Natural killer cell (primary cell): ENCODE data around the gene EGFLAM. TPM values are rescaled to one million over a fixed set of nuclear protein-coding genes. Genes with fewer than 3 reads are reported as not detected.

ENCODE experiments used
- ATAC-seq, 3 donors: fragments of 150-1000 bp in 2 of 3; fragments of 200-7000 bp in 1 of 3; cut with Tn5 transposase; 1 replicate in 1 of 3; 2 replicates in 2 of 3; pipeline ENCODE4 v1.10.0; 2021; ENCODE audit warnings: mild to moderate bottlenecking in 2 of 3, moderate library complexity in 2 of 3
- DNase-seq, 2 donors: peaks; one replicate each; pipeline versions ENCODE4 v3.0.0 to v3.0.0-alpha.2; 2013 to 2021; ENCODE audit warnings: mixed read lengths in 1 of 2
- H3K27ac ChIP-seq: one replicate; pipeline ENCODE4 v1.5.1; 2013; ENCODE audit warnings: mild to moderate bottlenecking, low read length
- H3K27me3 ChIP-seq: one replicate; pipeline ENCODE4 v1.6.1; 2013; ENCODE audit warnings: low read length; ENCODE audit not compliant: control insufficient read depth, insufficient read depth
- H3K36me3 ChIP-seq: one replicate; pipeline ENCODE4 v1.6.1; 2013; ENCODE audit warnings: low read length; ENCODE audit not compliant: control insufficient read depth, insufficient read depth
- H3K4me1 ChIP-seq: one replicate; pipeline ENCODE4 v1.6.1; 2013; ENCODE audit warnings: low read length; ENCODE audit not compliant: control insufficient read depth, insufficient read depth
- H3K4me3 ChIP-seq: one replicate; pipeline ENCODE4 v1.5.1; 2013; ENCODE audit warnings: low read length
- H3K9me3 ChIP-seq: one replicate; pipeline ENCODE4 v1.6.1; 2013; ENCODE audit warnings: low read length; ENCODE audit not compliant: control insufficient read depth, insufficient read depth
- H3K27ac Mint-ChIP-seq, 2 donors: one replicate each; pipeline ENCODE4 v1.8.0; 2022; ENCODE audit warnings: mild to moderate bottlenecking in 2 of 2, mixed read lengths in 2 of 2, moderate library complexity in 1 of 2
- H3K27me3 Mint-ChIP-seq, 2 donors: one replicate each; pipeline ENCODE4 v1.8.0; 2022; ENCODE audit warnings: low read depth in 2 of 2, mixed read lengths in 2 of 2
- H3K36me3 Mint-ChIP-seq: one replicate; pipeline ENCODE4 v1.8.0; 2022; ENCODE audit warnings: mixed read lengths
- H3K4me1 Mint-ChIP-seq, 2 donors: one replicate each; pipeline ENCODE4 v1.8.0; 2022; ENCODE audit warnings: mixed read lengths in 2 of 2
- H3K4me3 Mint-ChIP-seq: one replicate; pipeline ENCODE4 v1.8.0; 2022; ENCODE audit warnings: mild to moderate bottlenecking, moderate library complexity, mixed read lengths
- H3K9me3 Mint-ChIP-seq, 2 donors: one replicate each; pipeline ENCODE4 v1.8.0; 2022; ENCODE audit warnings: mixed read lengths in 2 of 2
- WGBS: methylation state at CpG from one replicate; pipeline ENCODE4 v1.1.7; 2013; ENCODE audit warnings: missing lambda C conversion rate; ENCODE audit not compliant: insufficient coverage; 5-methylcytosine and 5-hydroxymethylcytosine counted together
- intact Hi-C: fragments of 100-400 bp; cut with micrococcal nuclease; formaldehyde crosslinking; loops from one replicate; pipeline ENCODE4 v1.14.2; 2022
- total RNA-seq, 4 donors: library from RNA; stranded (reverse); fragments of 120-200 nt in 1 of 4; gene quantifications; one replicate each; pipeline versions ENCODE4 v1.2.3 to v1.2.4, GENCODE V29; 2013 to 2022
- TF ChIP-seq, protein P1 (sequence below): fragments of 200-600 bp; IDR thresholded peaks from one replicate; pipeline ENCODE4 v1.8.0; 2022; ENCODE audit warnings: antibody characterized with exemption

Gene EGFLAM
- total RNA-seq, 3 donors from 2014 or later (not counting 1 experiment from before 2014, with no cell fraction given): not detected

DNA sequence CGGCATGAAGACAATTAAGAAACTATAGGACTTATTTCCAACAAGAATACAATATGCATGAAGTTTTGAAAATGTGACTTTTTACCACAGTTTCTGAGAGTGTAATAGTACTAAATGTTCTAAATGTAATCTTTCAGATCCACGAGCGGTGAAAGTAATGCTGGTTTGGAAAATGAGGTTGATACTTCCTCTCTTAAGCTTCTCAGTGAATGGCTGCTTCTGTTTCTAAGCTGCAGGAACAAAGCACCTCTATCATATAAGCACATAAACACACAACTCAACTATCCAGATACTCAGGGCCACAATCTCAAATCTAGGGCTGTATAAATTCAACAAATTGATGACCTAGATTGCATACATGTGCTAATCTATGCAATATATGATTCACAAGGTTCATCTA is 219.8 kb downstream of the EGFLAM start:
- intact Hi-C loops: no loop called here
- Mint-ChIP-seq H3K9me3 (no peaks in the 10 kb centered on the region), H3K27ac (no peak overlapping the region), H3K36me3 (no peaks in the 10 kb centered on the region), H3K27me3 (peaks cover 24 to 71% of the 10 kb centered on the region in 2 donors), H3K4me3 (no peak overlapping the region), H3K4me1 (no peaks in the 10 kb centered on the region)
- no peaks in the 10 kb centered on the region for H3K9me3 ChIP-seq
- TF ChIP-seq, protein P1, sequence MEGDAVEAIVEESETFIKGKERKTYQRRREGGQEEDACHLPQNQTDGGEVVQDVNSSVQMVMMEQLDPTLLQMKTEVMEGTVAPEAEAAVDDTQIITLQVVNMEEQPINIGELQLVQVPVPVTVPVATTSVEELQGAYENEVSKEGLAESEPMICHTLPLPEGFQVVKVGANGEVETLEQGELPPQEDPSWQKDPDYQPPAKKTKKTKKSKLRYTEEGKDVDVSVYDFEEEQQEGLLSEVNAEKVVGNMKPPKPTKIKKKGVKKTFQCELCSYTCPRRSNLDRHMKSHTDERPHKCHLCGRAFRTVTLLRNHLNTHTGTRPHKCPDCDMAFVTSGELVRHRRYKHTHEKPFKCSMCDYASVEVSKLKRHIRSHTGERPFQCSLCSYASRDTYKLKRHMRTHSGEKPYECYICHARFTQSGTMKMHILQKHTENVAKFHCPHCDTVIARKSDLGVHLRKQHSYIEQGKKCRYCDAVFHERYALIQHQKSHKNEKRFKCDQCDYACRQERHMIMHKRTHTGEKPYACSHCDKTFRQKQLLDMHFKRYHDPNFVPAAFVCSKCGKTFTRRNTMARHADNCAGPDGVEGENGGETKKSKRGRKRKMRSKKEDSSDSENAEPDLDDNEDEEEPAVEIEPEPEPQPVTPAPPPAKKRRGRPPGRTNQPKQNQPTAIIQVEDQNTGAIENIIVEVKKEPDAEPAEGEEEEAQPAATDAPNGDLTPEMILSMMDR: no peak
- DNase-seq (no peak), ATAC-seq (no peak)
- no peak overlapping the region for H3K4me3 ChIP-seq
- peaks cover 32% of the 10 kb centered on the region for H3K27me3 ChIP-seq
- H3K36me3 ChIP-seq: no peaks in the 10 kb centered on the region
- no CpG with 5 or more reads among the region's 3 CpGs for whole genome bisulfite sequencing
- H3K4me1 ChIP-seq: no peaks in the 10 kb centered on the region
- no peak overlapping the region for H3K27ac ChIP-seq

GRCh38 chr5:38478878-38479277 is 220.5 kb downstream of the EGFLAM start:
- H3K4me3 Mint-ChIP-seq: no peak overlapping the region
- no peak overlapping the region for H3K4me3 ChIP-seq
- peaks cover 24 to 72% of the 10 kb centered on the region in 2 donors for H3K27me3 Mint-ChIP-seq
- H3K9me3 Mint-ChIP-seq: no peaks in the 10 kb centered on the region
- H3K27ac ChIP-seq: no peak overlapping the region
- H3K9me3 ChIP-seq: no peaks in the 10 kb centered on the region
- no peak overlapping the region for H3K27ac Mint-ChIP-seq
- no peak for DNase-seq
- TF ChIP-seq, protein P1: no peak
- H3K36me3 ChIP-seq: no peaks in the 10 kb centered on the region
- no peaks in the 10 kb centered on the region for H3K36me3 Mint-ChIP-seq
- no peak for ATAC-seq
- no peaks in the 10 kb centered on the region for H3K4me1 ChIP-seq
- intact Hi-C loops: no loop called here
- peaks cover 32% of the 10 kb centered on the region for H3K27me3 ChIP-seq
- H3K4me1 Mint-ChIP-seq: no peaks in the 10 kb centered on the region
- 84% methylated on average over 2 of the region's 3 CpGs for WGBS

DNA sequence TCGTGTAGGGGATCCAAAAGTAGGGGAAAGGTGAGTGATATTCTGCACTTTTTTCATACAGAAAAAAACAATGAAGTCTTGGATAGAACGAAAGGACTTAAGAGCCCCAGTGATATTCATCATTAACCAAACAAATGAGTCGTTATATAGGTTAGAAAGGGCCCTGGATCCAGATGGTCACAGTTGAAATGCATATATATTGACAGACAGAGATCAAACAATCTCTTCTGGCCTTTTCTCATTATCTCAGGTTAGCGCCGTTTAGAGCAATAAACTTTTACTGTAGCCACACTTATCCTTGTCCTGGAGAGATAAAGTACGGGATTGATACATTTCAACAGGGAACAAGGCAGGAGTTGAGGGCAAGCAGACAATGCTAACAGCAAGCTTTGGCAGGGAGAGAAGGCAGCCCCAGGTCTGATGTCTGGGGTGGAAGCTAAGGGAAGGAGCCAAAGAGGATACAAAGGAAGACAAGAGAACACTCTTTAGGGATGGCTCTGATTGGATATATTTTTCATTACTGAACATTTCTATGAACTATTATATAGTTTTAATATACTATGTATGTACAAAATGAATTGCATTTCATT is 221.1 kb downstream of the EGFLAM start:
- no peaks in the 10 kb centered on the region for H3K9me3 Mint-ChIP-seq
- ATAC-seq (no peak), DNase-seq (no peak)
- WGBS: 51% methylated on average over 4 of the region's 6 CpGs
- H3K4me3 Mint-ChIP-seq: no peak overlapping the region
- no peaks in the 10 kb centered on the region for H3K4me1 Mint-ChIP-seq
- intact Hi-C loops: no loop called here
- no peaks in the 10 kb centered on the region for H3K36me3 Mint-ChIP-seq
- TF ChIP-seq, protein P1: no peak
- H3K27me3 Mint-ChIP-seq: peaks cover 28 to 72% of the 10 kb centered on the region in 2 donors
- no peak overlapping the region for H3K27ac Mint-ChIP-seq
- Histone ChIP-seq H3K27ac (no peak overlapping the region), H3K36me3 (no peaks in the 10 kb centered on the region), H3K9me3 (no peaks in the 10 kb centered on the region), H3K27me3 (peaks cover 32% of the 10 kb centered on the region), H3K4me1 (no peaks in the 10 kb centered on the region), H3K4me3 (no peak overlapping the region)

GRCh38 chr5:38483805-38484398 is 225.5 kb downstream of the EGFLAM start:
- no peaks in the 10 kb centered on the region for H3K4me1 Mint-ChIP-seq
- intact Hi-C loops: no loop called here
- 87% methylated on average over 10 of the region's 10 CpGs for whole genome bisulfite sequencing
- no peaks in the 10 kb centered on the region for H3K4me1 ChIP-seq
- no peaks in the 10 kb centered on the region for H3K9me3 Mint-ChIP-seq
- H3K36me3 ChIP-seq: no peaks in the 10 kb centered on the region
- DNase-seq (no peak), ATAC-seq (no peak)
- H3K4me3 Mint-ChIP-seq: no peak overlapping the region
- H3K27ac ChIP-seq: no peak overlapping the region
- TF ChIP-seq, protein P1: no peak
- H3K9me3 ChIP-seq: no peaks in the 10 kb centered on the region
- H3K27ac Mint-ChIP-seq: no peak overlapping the region
- no peaks in the 10 kb centered on the region for H3K36me3 Mint-ChIP-seq
- H3K27me3 Mint-ChIP-seq: peaks cover 34 to 80% of the 10 kb centered on the region in 2 donors
- no peak overlapping the region for H3K4me3 ChIP-seq
- peaks cover 13% of the 10 kb centered on the region for H3K27me3 ChIP-seq
